Panc1 (cell line): ENCODE measurements around the gene PLCB4. TPM values are rescaled to one million over a fixed set of nuclear protein-coding genes. Genes with fewer than 3 reads are reported as not detected.

ENCODE experiments used
- ATAC-seq: fragments of 200-7000 bp; cut with Tn5 transposase; 2 replicates; pipeline ENCODE4 v1.9.1; 2020; ENCODE audit warnings: mild to moderate bottlenecking, moderate library complexity
- BruUV-seq: library from RNA; stranded (reverse); fragments of 400-500 nt; replicated peaks from 2 replicates; lab custom pipeline; 2021; lab: Mats Ljungman, UMichigan
- CTCF ChIA-PET: fragments of 300-600 bp; sonication (Branson Sonifier 250); formaldehyde crosslinking; loops from one replicate; lab custom pipeline; 2022; ENCODE audit warnings: antibody characterized with exemption; lab: Charles Lee
- POLR2A ChIA-PET: fragments of 300-600 bp; sonication (Branson Sonifier 250); formaldehyde crosslinking; loops from one replicate; lab custom pipeline; 2022; ENCODE audit warnings: antibody characterized with exemption; lab: Charles Lee
- DNase-seq: peaks from one replicate; pipeline ENCODE4 v3.0.0-alpha.2; 2010; ENCODE audit warnings: low read depth, low spot score
- H3K27ac ChIP-seq: 2 replicates; pipeline ENCODE4 v1.5.1; 2011; ENCODE audit warnings: mild to moderate bottlenecking, low read length, inconsistent platforms
- H3K27me3 ChIP-seq: fragments of 200-500 bp; sonication (Bioruptor generic); 2 replicates; pipeline ENCODE4 v1.6.0; 2014; ENCODE audit warnings: low read length, inconsistent platforms; ENCODE audit not compliant: control insufficient read depth, insufficient read depth
- H3K36me3 ChIP-seq: fragments of 200-500 bp; sonication (Bioruptor generic); 2 replicates; pipeline ENCODE4 v1.5.1; 2014; ENCODE audit warnings: inconsistent platforms, mild to moderate bottlenecking, low read length, moderate library complexity; ENCODE audit not compliant: control insufficient read depth, insufficient read depth
- H3K4me1 ChIP-seq: 2 replicates; pipeline ENCODE4 v1.5.1; 2011; ENCODE audit warnings: inconsistent platforms, mild to moderate bottlenecking, low read length, moderate library complexity; ENCODE audit not compliant: control insufficient read depth, insufficient read depth
- H3K4me3 ChIP-seq, 2 experiments: 2 replicates each; pipeline ENCODE4 v1.5.1; 2011 to 2012; ENCODE audit warnings: low read depth in 2 of 2, low read length in 2 of 2, mild to moderate bottlenecking in 2 of 2, inconsistent platforms in 1 of 2, moderate library complexity in 1 of 2
- H3K9me3 ChIP-seq: fragments of 200-500 bp; sonication (Bioruptor generic); 2 replicates; pipeline ENCODE4 v1.5.1; 2014; ENCODE audit warnings: low read depth, mild to moderate bottlenecking, inconsistent platforms, low read length, moderate library complexity; ENCODE audit not compliant: control insufficient read depth, insufficient read depth
- POLR2AphosphoS5 ChIP-seq: IDR thresholded peaks from 2 replicates; pipeline ENCODE4 v1.6.1; 2012; ENCODE audit warnings: mild to moderate bottlenecking, low read depth, low read length, moderate library complexity
- SIN3A ChIP-seq: IDR thresholded peaks from 2 replicates; pipeline ENCODE4 v1.6.1; 2012; ENCODE audit warnings: low read depth, mild to moderate bottlenecking, low read length, moderate library complexity, borderline replicate concordance; ENCODE audit not compliant: insufficient read depth
- TCF7L2 ChIP-seq: IDR thresholded peaks from 2 replicates; pipeline ENCODE4 v1.6.1; 2011; ENCODE audit warnings: mild to moderate bottlenecking, low read depth, low read length, inconsistent platforms
- in situ Hi-C: cut with HindIII; loops from 2 replicates; pipeline ENCODE4 v1.10.0; 2016; ENCODE audit warnings: low sequenced_read_pairs, low pct_unique_long_range_greater_than_20kb
- intact Hi-C: fragments of 100-400 bp; cut with micrococcal nuclease; formaldehyde crosslinking; loops from one replicate; pipeline ENCODE4 v1.10.0; 2022; ENCODE audit not compliant: unreplicated experiment
- total RNA-seq: library from RNA; stranded (reverse); gene quantifications from one replicate; pipeline ENCODE4 v1.2.1, GENCODE V29; 2021; ENCODE audit not compliant: unreplicated experiment
- TF ChIP-seq, protein P1 (sequence below), 2 experiments: IDR thresholded peaks; 2 replicates each; pipeline ENCODE4 v1.6.1; 2011 to 2012; ENCODE audit warnings: low read depth in 2 of 2, control low read depth in 1 of 2, low read length in 1 of 2, mild to moderate bottlenecking in 1 of 2, moderate library complexity in 1 of 2; ENCODE audit not compliant: insufficient read depth in 1 of 2
- TF ChIP-seq, protein P2 (sequence below): fragments of 450-650 bp; IDR thresholded peaks from 2 replicates; pipeline ENCODE4 v1.5.1; 2017; ENCODE audit warnings: mild to moderate bottlenecking

The PLCB4 gene
- total RNA-seq, 1 experiment from 2014 or later = 1.5 TPM

DNA sequence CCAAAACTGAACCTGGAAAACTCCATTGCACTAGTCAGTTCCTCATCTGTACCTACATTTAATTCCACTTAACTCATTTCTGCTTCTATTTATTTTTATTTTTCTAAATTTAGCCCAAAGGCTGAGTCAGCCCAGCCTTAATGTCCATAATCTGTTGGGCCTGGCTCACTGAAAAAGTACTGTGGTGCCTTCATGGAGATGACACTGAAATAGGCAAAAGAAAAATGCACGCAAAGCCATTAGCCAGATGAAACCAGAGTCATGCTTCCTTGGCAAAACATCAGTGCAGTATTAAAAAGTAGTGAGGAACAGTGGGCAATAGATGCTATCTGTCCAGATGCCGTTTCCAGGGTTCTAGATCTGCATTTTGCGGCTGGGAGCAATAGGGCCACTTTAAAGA lies 14.7 kb upstream of the PLCB4 start:
- ATAC-seq (no peak), DNase-seq (no peak)
- ChIA-PET POLR2A (no interaction called here), CTCF (no interaction called here)
- in situ Hi-C loops (no loop called here), intact Hi-C loops (no loop called here)
- no TSS peak for BruUV-seq
- Histone ChIP-seq H3K27ac (no peak overlapping the region), H3K9me3 (no peaks in the 10 kb centered on the region), H3K4me1 (no peaks in the 10 kb centered on the region), H3K27me3 (no peaks in the 10 kb centered on the region), H3K4me3 (no peak overlapping the region), H3K36me3 (no peaks in the 10 kb centered on the region)
- TF ChIP-seq, protein P1, sequence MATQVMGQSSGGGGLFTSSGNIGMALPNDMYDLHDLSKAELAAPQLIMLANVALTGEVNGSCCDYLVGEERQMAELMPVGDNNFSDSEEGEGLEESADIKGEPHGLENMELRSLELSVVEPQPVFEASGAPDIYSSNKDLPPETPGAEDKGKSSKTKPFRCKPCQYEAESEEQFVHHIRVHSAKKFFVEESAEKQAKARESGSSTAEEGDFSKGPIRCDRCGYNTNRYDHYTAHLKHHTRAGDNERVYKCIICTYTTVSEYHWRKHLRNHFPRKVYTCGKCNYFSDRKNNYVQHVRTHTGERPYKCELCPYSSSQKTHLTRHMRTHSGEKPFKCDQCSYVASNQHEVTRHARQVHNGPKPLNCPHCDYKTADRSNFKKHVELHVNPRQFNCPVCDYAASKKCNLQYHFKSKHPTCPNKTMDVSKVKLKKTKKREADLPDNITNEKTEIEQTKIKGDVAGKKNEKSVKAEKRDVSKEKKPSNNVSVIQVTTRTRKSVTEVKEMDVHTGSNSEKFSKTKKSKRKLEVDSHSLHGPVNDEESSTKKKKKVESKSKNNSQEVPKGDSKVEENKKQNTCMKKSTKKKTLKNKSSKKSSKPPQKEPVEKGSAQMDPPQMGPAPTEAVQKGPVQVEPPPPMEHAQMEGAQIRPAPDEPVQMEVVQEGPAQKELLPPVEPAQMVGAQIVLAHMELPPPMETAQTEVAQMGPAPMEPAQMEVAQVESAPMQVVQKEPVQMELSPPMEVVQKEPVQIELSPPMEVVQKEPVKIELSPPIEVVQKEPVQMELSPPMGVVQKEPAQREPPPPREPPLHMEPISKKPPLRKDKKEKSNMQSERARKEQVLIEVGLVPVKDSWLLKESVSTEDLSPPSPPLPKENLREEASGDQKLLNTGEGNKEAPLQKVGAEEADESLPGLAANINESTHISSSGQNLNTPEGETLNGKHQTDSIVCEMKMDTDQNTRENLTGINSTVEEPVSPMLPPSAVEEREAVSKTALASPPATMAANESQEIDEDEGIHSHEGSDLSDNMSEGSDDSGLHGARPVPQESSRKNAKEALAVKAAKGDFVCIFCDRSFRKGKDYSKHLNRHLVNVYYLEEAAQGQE (IDR thresholded peaks at IDR 0.05; ENCODE audit: insufficient read depth in 1 of 2, low read depth in 2 of 2, low read length in 1 of 2) = no peak
- TF ChIP-seq TCF7L2 = no peak
- TF ChIP-seq, protein P2, sequence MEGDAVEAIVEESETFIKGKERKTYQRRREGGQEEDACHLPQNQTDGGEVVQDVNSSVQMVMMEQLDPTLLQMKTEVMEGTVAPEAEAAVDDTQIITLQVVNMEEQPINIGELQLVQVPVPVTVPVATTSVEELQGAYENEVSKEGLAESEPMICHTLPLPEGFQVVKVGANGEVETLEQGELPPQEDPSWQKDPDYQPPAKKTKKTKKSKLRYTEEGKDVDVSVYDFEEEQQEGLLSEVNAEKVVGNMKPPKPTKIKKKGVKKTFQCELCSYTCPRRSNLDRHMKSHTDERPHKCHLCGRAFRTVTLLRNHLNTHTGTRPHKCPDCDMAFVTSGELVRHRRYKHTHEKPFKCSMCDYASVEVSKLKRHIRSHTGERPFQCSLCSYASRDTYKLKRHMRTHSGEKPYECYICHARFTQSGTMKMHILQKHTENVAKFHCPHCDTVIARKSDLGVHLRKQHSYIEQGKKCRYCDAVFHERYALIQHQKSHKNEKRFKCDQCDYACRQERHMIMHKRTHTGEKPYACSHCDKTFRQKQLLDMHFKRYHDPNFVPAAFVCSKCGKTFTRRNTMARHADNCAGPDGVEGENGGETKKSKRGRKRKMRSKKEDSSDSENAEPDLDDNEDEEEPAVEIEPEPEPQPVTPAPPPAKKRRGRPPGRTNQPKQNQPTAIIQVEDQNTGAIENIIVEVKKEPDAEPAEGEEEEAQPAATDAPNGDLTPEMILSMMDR = no peak
- no peak for TF ChIP-seq SIN3A
- TF ChIP-seq POLR2AphosphoS5 = no peak

DNA sequence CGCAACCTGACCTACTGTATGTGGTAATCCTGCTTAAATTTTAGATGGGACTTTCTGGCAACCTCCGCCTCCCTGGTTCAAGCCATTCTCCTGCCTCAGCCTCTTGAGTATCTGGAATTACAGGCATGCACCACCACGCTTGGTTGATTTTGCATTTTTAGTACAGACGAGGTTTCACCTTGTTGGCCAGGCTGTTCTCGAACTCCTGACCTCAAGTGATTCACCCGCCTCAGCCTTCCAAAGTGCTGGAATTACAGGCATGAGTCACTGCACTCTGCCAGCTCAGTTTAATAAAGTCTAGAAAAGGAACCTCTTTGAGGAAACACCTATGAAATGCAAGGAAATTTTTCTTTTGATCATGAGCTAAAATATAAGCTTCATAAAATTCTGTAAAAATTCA lies 9.0 kb upstream of the PLCB4 start:
- Histone ChIP-seq H3K27me3 (no peaks in the 10 kb centered on the region), H3K36me3 (no peaks in the 10 kb centered on the region), H3K27ac (no peak overlapping the region), H3K4me3 (no peak overlapping the region), H3K9me3 (no peaks in the 10 kb centered on the region), H3K4me1 (no peaks in the 10 kb centered on the region)
- DNase-seq = no peak
- no TSS peak for BruUV-seq
- no peak for ATAC-seq
- ChIA-PET CTCF (no interaction called here), POLR2A (no interaction called here)
- intact Hi-C loops = no loop called here
- TF ChIP-seq, protein P1 (IDR thresholded peaks at IDR 0.05; ENCODE audit: insufficient read depth in 1 of 2, low read depth in 2 of 2, low read length in 1 of 2) = no peak
- TF ChIP-seq SIN3A (no peak), POLR2AphosphoS5 (no peak), TCF7L2 (no peak)
- TF ChIP-seq, protein P2 = no peak
- in situ Hi-C loops = no loop called here
